GM18520 (cell line): ENCODE data around the gene MVB12B.

ENCODE experiments used
- ATAC-seq: cut with Tn5 transposase; IDR thresholded peaks from one replicate; pipeline ENCODE4 v1.9.1; 2021; ENCODE audit not compliant: unreplicated experiment

The MVB12B gene

GRCh38 chr9:126357074-126357473 is 30.4 kb downstream of the MVB12B start:
- no peak for ATAC-seq

GRCh38 chr9:126360073-126360472 is 33.4 kb downstream of the MVB12B start:
- ATAC-seq: no peak

- no peak for ATAC-seq
Measured at GRCh38 chr9:126361810-126362238, 35.2 kb downstream of the MVB12B start.

- no peak for ATAC-seq
Measured at GRCh38 chr9:126363250-126363649, 36.6 kb downstream of the MVB12B start.

- ATAC-seq: no peak
Measured at GRCh38 chr9:126363847-126364671, 37.4 kb downstream of the MVB12B start.

GRCh38 chr9:126365780-126366179 is 39.2 kb downstream of the MVB12B start:
- ATAC-seq: no peak

GRCh38 chr9:126366366-126367011 is 39.9 kb downstream of the MVB12B start:
- ATAC-seq: no peak

- no peak for ATAC-seq
Measured at GRCh38 chr9:126367139-126367538, 40.5 kb downstream of the MVB12B start.

- ATAC-seq: no peak
Measured at GRCh38 chr9:126367616-126368015, 41.0 kb downstream of the MVB12B start.

- no peak for ATAC-seq
Measured at GRCh38 chr9:126368020-126368419, 41.4 kb downstream of the MVB12B start.

GRCh38 chr9:126371007-126371870 is 44.6 kb downstream of the MVB12B start:
- ATAC-seq: no peak

GRCh38 chr9:126372716-126373115 is 46.1 kb downstream of the MVB12B start:
- ATAC-seq: no peak

GRCh38 chr9:126373241-126373640 is 46.6 kb downstream of the MVB12B start:
- ATAC-seq: no peak

GRCh38 chr9:126374366-126374781 is 47.7 kb downstream of the MVB12B start:
- ATAC-seq: no peak

- ATAC-seq: no peak
Measured at GRCh38 chr9:126375386-126375785, 48.8 kb downstream of the MVB12B start.

GRCh38 chr9:126376311-126377175 is 49.9 kb downstream of the MVB12B start:
- no peak for ATAC-seq

- ATAC-seq: no peak
Measured at GRCh38 chr9:126377176-126377509, 50.5 kb downstream of the MVB12B start.

GRCh38 chr9:126377536-126377935 is 50.9 kb downstream of the MVB12B start:
- ATAC-seq: no peak

- ATAC-seq: no peak
Measured at GRCh38 chr9:126378761-126379160, 52.1 kb downstream of the MVB12B start.

GRCh38 chr9:126379661-126380360 is 53.2 kb downstream of the MVB12B start:
- ATAC-seq: no peak
